ENCODE measurements around the gene RPL19. TPM values are rescaled to one million over a fixed set of nuclear protein-coding genes. Genes with fewer than 3 reads are reported as not detected.

The RPL19 gene
- total RNA-seq, 2 experiments from 2014 or later = 3,132 to 4,395 TPM

DNA sequence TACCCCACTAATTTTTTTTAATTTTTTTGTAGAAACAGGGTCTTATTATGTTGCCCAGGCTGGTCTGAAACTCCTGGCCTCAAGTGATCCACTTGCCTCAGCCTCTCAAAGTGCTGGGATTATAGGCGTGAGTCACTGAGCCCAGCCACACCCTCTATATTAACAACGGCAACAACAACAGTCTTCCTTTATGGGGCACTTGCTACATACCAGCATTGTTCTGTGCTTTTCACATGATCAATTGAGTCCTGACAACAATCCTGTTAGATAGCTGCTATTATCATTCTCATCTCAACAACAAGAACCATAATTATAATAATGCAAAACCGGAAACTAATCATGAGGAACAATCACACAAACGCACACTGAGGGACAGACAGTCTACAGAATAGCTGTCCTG, 21.5 kb upstream of the RPL19 start:
- Histone ChIP-seq H3K4me1 (ENCODE audit: insufficient read depth, low read length, poor library complexity, severe bottlenecking) (peaks cover 18% of the 10 kb centered on the region), H3K4me3 (ENCODE audit: low read depth, low read length, poor library complexity, severe bottlenecking) (no peak overlapping the region), H3K27ac (ENCODE audit: low read depth, low read length, poor library complexity, severe bottlenecking) (no peak overlapping the region), H3K9me3 (ENCODE audit: low read length) (no peaks in the 10 kb centered on the region), H3K9me2 (ENCODE audit: insufficient read depth, low read length) (no peaks in the 10 kb centered on the region), H3K36me3 (ENCODE audit: insufficient read depth, low read length) (peaks cover 80% of the 10 kb centered on the region), H3K4me2 (ENCODE audit: low read length) (no peak overlapping the region), H2AFZ (ENCODE audit: low read length) (no peak overlapping the region), H4K20me1 (ENCODE audit: insufficient read depth, low read length) (no peaks in the 10 kb centered on the region), H3K79me2 (ENCODE audit: insufficient read depth, low read depth, low read length) (no peaks in the 10 kb centered on the region)
- DNase-seq (ENCODE audit: low spot score) = no peak
- TF ChIP-seq, protein P1, sequence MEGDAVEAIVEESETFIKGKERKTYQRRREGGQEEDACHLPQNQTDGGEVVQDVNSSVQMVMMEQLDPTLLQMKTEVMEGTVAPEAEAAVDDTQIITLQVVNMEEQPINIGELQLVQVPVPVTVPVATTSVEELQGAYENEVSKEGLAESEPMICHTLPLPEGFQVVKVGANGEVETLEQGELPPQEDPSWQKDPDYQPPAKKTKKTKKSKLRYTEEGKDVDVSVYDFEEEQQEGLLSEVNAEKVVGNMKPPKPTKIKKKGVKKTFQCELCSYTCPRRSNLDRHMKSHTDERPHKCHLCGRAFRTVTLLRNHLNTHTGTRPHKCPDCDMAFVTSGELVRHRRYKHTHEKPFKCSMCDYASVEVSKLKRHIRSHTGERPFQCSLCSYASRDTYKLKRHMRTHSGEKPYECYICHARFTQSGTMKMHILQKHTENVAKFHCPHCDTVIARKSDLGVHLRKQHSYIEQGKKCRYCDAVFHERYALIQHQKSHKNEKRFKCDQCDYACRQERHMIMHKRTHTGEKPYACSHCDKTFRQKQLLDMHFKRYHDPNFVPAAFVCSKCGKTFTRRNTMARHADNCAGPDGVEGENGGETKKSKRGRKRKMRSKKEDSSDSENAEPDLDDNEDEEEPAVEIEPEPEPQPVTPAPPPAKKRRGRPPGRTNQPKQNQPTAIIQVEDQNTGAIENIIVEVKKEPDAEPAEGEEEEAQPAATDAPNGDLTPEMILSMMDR (conservative IDR thresholded peaks at IDR 0.05; ENCODE audit: low read length) = no peak
- TF ChIP-seq EZH2phosphoT487 (IDR thresholded peaks at IDR 0.05; ENCODE audit: borderline replicate concordance, low read depth, low read length) = no peak
- BruUV-seq (replicated peaks) = no TSS peak
- intact Hi-C loops (cut with micrococcal nuclease; ENCODE audit: unreplicated experiment) = no loop called here
- CTCF ChIA-PET (ENCODE audit: unreplicated experiment) = no interaction called here
- POLR2A ChIA-PET = interaction anchor here (0.7 kb wide), 1 partner anchor 53 kb away, joined by 3 read pairs; no protein-coding TSS in a partner anchor

DNA sequence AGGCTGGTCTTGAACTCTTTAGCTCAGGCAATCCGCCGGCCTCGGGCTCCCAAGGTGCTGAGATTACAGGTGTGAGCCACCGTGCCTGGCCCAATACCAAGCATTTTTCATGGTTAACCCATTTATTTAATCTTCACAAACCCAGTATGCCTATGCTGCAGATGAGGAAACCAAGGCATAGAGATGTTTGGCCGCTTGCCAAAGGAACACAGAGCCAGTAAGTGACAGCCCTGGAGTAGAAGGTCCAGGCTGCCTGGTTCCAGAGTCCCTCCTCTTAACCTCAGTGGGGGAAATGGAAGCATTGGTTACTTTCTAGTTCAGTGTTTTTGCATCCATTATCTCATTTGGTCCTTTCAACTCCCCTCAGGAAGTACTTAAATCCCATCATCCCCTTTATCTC, 18.8 kb upstream of the RPL19 start:
- CTCF ChIA-PET (ENCODE audit: unreplicated experiment) = no interaction called here
- H3K27ac ChIP-seq (ENCODE audit: low read depth, low read length, poor library complexity, severe bottlenecking) = no peak overlapping the region
- H3K9me3 ChIP-seq (ENCODE audit: low read length) = no peaks in the 10 kb centered on the region
- no peak overlapping the region for H3K4me3 ChIP-seq (ENCODE audit: low read depth, low read length, poor library complexity, severe bottlenecking)
- H3K9me2 ChIP-seq (ENCODE audit: insufficient read depth, low read length) = no peaks in the 10 kb centered on the region
- TF ChIP-seq, protein P1 (conservative IDR thresholded peaks at IDR 0.05; ENCODE audit: low read length) = no peak
- TF ChIP-seq EZH2phosphoT487 (IDR thresholded peaks at IDR 0.05; ENCODE audit: borderline replicate concordance, low read depth, low read length) = no peak
- peaks cover 89% of the 10 kb centered on the region for H3K36me3 ChIP-seq (ENCODE audit: insufficient read depth, low read length)
- POLR2A ChIA-PET = no interaction called here
- no TSS peak for BruUV-seq (replicated peaks)
- H3K4me1 ChIP-seq (ENCODE audit: insufficient read depth, low read length, poor library complexity, severe bottlenecking) = no peaks in the 10 kb centered on the region
- H2AFZ ChIP-seq (ENCODE audit: low read length) = no peak overlapping the region
- no peak overlapping the region for H3K4me2 ChIP-seq (ENCODE audit: low read length)
- no peaks in the 10 kb centered on the region for H3K79me2 ChIP-seq (ENCODE audit: insufficient read depth, low read depth, low read length)
- DNase-seq (ENCODE audit: low spot score) = no peak
- H4K20me1 ChIP-seq (ENCODE audit: insufficient read depth, low read length) = no peaks in the 10 kb centered on the region
- intact Hi-C loops (cut with micrococcal nuclease; ENCODE audit: unreplicated experiment) = no loop called here

DNA sequence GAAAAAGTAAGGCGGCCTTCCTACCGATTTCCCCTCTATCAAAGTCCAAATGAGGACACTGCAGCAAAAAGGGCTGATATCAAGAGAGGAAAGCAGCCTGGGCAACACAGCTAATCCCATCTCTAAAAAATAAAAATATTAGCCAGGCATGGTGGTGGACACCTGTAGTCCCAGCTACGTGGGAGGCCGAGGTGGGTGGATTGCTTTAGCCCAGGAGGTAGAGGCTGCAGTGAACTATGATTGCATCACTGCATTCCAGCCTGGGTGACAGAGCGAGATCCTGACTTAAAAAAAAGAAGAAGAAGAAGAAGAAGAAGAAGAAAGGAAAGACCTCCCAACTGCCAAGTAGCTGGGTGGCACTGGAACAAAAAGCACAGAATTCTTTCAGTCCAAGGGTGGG, 17.0 kb upstream of the RPL19 start:
- no TSS peak for BruUV-seq (replicated peaks)
- TF ChIP-seq, protein P1 (conservative IDR thresholded peaks at IDR 0.05; ENCODE audit: low read length) = no peak
- TF ChIP-seq EZH2phosphoT487 (IDR thresholded peaks at IDR 0.05; ENCODE audit: borderline replicate concordance, low read depth, low read length) = no peak
- POLR2A ChIA-PET = no interaction called here
- H4K20me1 ChIP-seq (ENCODE audit: insufficient read depth, low read length) = no peaks in the 10 kb centered on the region
- no peaks in the 10 kb centered on the region for H3K9me2 ChIP-seq (ENCODE audit: insufficient read depth, low read length)
- no peaks in the 10 kb centered on the region for H3K4me1 ChIP-seq (ENCODE audit: insufficient read depth, low read length, poor library complexity, severe bottlenecking)
- H3K9me3 ChIP-seq (ENCODE audit: low read length) = no peaks in the 10 kb centered on the region
- H3K4me2 ChIP-seq (ENCODE audit: low read length) = no peak overlapping the region
- no peak for DNase-seq (ENCODE audit: low spot score)
- H3K79me2 ChIP-seq (ENCODE audit: insufficient read depth, low read depth, low read length) = no peaks in the 10 kb centered on the region
- CTCF ChIA-PET (ENCODE audit: unreplicated experiment) = no interaction called here
- no peak overlapping the region for H3K27ac ChIP-seq (ENCODE audit: low read depth, low read length, poor library complexity, severe bottlenecking)
- H3K4me3 ChIP-seq (ENCODE audit: low read depth, low read length, poor library complexity, severe bottlenecking) = no peak overlapping the region
- no peak overlapping the region for H2AFZ ChIP-seq (ENCODE audit: low read length)
- peaks cover 89% of the 10 kb centered on the region for H3K36me3 ChIP-seq (ENCODE audit: insufficient read depth, low read length)
- intact Hi-C loops (cut with micrococcal nuclease; ENCODE audit: unreplicated experiment) = no loop called here
